Middle frontal gyrus (tissue), 1 donor: ENCODE measurements around the gene GTF2IRD1.
"Not testable (repeated sequence)": the region's sequence is repeated elsewhere in the genome, so short reads cannot be mapped to it uniquely, and the experiment has no call there.

Source experiments
- DNase-seq: peaks from one replicate; pipeline ENCODE4 v3.0.0-alpha.2; 2015; ENCODE audit warnings: low spot score; ENCODE audit errors: extremely low spot score

Gene GTF2IRD1

DNA sequence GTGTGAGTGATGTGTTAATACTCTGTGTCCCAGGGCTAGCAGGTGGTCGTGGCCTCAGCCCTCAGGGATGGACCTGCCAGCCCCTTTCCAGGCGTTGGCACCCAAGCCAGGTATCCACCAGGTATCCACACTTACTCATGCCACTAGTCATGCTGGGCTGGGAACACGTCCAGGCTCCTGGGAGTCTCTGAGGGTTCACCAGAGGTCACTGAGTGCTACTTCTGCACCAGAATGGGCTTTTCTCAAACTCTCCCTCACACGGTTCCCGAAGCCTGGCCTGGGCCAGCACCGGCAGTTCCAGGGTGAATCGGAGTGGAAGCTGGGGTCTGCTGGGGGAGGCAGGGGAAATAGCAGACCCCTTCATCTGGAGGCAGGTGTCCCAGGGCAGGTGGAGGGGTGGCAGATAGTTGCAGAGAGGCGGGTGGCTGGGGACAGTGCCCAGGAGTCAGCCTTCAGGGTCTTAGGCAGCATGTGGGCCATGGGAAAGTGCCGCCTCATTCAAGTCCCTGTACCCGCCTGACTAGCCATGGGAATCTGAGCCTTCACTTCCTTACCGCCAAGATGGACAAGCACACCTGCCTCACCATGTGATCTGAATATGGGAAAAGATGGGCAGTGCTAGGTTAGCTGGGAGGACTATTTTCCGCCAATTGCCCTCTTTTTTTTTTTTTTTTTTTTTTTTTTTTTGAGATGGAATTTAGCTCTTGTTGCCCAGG lies 108.3 kb downstream of the GTF2IRD1 start:
- DNase-seq: no peak

DNA sequence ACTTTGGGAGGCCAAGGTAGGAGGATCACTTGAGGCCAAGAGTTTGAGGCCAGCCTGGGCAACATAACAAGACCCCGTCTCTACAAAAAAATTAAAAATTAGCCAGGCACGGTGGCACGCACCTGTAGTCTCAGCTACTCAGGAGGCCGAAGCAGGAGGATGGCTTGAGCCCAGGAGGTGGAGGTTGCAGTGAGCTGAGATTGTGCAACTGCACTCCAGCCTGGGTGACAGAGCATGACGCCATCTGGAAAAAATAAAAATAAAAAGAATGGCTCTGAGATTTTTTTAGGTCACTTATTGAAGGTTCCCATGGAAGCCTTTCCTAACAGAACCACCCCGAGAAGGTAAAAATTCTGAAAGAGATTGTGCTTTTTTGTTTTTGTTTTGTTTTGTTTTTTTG lies 109.9 kb downstream of the GTF2IRD1 start:
- not testable (repeated sequence) for DNase-seq

DNA sequence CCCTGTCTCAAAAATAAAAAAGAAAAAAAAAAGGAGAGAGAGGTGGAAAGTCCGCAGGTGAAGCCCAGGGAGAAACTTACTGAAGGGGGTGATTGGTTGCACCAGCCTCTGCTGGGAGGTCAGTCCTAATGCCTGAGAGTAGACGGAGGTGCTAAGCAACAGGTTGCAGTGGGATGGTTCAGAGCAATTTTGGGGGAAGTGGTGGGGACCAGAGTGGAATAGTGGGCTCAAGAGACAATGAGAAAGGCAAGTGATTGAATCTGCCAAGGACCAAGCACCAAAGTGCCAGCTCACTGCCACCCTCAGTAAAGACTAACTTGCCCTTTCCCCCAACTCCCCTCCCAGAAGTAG lies 113.6 kb downstream of the GTF2IRD1 start:
- no peak for DNase-seq

DNA sequence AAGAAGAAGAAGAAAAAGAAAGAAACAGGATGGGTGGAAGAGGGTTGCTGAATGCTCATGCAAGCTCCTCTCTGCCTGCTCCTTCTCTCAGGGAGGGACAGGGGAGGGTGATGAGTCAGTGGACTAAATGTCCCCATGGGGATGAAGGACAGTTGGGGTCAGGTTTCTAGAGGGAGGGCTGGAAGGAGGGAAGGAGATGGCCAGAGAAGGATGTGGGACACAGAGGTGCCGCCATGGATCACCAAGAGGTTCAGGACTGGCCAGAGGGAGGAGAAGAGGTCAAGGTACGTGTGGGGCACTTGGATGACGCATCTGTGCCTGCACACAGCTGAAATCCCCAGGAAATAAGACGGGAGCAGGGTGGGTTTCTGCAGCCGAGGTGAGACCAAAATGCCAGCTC lies 115.0 kb downstream of the GTF2IRD1 start:
- no peak for DNase-seq

DNA sequence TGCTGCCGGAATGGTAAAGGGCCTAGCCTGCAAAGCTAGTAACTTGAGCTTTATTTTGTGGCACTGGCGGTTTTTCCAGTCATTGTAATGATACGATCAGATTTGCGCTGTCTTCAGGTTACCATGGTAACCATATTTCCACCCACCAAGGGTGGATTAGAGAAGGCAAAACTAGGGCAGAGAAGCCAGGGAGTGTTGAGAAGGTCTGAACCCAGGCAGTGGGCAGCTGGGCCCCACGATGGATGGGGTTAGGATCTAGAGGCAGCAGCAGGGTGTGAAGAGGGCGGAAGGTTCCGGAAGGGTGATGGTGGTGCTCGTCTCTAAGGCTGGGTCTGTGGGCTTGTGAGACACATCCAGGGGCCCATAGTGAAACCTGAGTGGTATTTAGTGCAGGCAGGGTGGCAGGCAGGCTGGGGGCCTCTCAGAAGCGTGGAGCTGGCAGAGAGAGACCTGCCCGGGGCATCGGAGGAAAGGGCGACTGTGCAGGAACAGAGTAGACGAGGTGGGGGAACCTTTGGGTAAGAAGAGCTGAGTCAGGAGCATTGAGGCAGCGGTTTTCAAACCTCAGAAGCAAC lies 115.9 kb downstream of the GTF2IRD1 start:
- DNase-seq: no peak

DNA sequence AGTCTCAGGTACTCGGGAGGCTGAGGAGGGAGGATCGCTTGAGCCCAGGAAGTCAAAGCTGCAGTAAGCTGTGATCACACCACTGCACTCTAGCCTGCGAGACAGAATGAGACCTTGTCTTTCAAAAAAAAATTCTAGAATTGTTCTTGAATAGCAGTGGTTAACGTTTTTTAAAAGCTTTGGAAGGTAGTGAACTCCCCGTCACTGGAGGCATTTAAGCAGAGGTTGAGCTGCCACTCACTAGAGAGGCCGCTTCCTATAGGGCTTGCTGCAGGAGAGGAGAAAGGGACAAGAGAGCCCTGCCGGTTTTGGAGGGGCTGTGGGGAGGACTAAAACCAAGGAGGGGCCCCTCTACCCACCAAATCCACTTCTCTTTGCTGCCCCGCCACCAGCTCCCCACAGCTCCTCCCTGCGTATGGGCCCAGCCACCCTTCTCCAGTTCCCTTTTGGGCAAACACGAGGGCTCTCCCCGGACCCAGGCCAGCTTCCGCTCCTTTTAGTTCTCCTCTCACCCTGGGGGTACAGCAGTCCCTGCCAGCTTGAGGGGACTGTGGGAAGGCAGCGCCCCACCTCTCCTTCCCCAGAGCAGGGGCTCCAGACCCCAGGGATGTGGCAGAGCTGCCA lies 116.9 kb downstream of the GTF2IRD1 start:
- DNase-seq: no peak

DNA sequence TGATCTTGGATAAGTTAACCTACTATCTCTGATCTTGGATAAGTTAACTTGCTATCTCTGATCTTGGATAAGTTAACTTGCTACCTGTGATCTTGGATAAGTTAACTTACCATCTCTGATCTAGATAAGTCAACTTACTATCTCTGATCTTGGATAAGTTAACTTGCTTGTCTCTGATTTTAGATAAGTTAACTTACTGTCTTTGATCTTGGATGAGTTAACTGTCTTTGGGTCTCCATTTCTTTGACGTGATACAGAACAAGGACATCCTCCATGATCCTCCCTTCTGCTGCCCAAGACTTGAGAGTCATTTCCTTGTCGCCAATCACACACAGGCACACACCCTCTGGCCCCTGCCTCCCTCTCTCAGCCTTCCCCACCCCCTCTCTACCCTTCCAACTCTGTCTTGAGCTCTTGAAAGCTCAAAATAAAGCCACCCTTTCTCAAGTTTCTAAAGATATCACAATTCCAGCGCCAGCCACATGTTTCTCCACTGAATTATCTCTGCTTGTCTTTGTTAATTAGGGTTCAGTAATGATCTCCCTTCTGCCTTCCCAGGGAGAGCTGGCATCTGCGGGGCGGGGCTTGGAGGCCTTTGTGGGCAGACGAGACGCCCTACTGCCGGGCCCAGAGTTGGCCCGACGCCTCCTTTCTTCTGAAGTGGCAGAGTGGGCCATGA lies 118.7 kb downstream of the GTF2IRD1 start:
- DNase-seq: no peak

DNA sequence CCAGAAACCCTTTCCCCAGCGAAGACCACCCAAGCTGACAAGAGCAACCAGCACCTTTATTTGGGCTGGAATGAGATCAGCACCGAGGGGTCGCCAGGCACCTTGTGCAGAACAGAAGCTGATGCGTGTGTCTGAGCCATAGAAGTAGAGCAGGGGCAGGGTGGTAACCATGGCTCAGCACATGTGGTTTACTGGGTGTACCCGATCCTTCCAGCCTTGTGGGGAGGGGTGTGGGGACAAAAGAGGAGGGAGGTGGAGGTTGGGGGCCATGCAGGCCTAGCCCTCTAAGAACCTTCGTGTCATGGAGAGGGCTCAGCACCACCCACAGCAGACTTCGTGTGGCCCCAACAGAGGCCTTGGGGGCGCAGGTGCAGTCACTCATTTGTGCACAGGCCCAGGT lies 119.8 kb downstream of the GTF2IRD1 start:
- DNase-seq: no peak

DNA sequence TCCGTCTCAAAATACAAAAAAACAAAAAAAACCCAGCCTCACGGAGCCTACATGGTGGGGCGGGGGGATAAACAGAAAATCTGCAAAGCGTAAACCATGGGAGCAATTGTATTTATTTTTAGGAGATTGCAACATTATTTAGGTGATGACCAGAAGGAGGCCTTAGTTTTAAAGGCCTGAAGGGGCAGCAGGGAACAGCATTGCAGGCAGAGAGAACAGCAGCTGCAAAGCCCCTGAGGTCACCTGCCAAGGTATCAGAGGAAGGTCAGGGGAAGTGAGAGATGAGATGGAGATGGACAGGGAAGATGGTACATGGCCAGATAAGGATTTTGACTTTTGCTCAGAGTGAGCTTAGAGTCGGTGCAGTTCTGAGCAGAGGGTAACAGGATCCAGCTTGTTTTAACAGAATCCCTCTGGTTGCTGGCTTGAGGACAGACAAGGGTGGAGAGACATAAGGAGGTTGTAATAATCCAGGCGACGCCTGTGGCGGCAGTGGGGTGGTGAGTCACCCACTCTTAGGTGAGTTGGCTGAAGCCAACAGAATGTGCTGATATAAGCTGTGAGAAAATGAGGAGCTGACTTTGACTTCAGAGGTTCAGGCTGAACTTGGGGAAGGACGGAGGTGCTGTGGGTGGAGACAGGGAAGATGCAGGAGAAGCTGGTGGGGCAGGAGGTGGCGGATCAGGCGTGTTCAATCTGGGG lies 121.5 kb downstream of the GTF2IRD1 start:
- DNase-seq: no peak

DNA sequence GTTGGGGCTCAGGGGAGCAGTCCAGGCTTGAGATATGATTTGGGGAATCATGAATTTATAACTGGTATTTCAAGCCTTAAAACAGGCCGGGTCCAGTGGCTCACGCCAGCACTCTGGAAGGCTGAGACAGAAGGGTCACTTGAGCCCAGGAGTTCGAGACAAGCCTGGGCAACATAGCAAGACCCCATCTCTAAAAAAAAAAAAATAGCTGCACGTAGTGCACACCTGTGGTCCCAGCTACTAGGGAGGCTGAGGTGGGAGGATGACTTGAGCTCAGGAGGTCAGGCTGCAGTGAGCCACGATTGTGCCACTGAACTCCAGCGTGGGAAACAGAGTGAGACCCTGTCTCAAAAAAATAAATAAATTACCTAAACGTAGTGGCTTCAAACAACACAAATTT lies 122.1 kb downstream of the GTF2IRD1 start:
- DNase-seq: no peak

DNA sequence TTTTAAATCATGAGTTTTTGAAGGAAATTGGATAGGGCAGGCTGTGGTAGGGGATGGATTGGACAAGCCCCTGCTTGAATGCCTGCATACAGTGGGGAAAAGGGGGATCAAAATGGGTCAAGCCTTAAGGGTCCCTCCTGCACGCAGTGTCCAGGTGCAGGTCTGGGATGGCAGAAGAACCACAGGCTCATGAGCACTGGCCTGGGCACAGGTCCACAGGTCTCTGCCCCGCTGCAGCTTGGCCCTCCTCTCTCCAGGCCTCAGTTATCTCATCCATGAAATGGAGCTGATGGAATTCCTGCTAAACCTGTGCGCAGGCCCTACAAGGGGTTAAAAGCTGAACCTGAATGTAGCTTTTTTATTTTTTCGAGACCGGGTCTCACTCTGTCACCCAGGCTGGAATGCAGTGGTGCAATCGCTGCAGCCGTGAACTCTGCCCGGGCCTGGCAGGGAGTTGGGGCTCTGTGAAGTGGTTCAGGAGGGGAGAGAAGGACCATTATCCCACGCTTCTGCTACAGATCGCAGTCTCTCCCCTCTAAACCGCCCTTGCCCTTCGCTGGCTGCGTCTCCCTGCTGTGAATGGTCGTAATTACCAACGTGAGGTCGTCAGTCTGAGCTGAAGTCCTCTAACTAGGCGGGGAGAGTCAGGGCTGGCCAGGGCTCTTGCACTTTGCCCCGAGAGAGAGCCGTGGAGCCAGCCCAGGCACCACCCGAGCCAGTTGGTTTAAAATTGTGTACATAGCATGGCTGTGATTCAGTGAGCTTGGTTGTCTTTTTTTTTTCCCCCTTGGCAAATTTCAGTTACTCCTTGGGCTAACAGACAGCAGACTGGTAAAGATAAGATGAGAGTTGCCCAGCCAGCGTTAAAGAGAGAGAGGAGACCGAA lies 126.3 kb downstream of the GTF2IRD1 start:
- no peak for DNase-seq

DNA sequence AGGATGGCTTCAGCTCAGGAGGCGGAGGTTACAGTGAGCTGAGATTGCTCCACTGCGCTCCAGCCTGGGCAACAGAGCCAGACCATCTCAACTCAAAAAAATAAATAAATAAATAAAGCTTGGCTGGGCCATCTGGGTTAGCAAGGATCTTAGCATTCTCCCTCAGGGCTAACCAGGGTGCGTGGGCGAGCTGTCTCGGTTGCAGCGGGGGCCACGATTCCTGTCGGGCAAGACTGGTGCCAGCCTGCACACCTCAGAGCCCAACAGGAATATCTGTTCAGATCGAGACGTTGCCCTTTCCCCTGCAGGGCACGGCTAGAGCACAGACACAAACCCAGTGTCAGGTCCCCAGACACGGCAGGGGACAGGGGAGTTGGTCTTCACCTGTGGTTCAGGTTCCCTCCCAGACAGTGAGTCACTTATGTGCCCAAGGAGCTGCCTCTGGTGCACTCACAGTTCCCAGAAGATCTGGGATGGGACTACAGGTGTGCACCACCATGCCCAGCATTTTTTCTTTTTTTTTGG lies 128.3 kb downstream of the GTF2IRD1 start:
- DNase-seq: no peak

DNA sequence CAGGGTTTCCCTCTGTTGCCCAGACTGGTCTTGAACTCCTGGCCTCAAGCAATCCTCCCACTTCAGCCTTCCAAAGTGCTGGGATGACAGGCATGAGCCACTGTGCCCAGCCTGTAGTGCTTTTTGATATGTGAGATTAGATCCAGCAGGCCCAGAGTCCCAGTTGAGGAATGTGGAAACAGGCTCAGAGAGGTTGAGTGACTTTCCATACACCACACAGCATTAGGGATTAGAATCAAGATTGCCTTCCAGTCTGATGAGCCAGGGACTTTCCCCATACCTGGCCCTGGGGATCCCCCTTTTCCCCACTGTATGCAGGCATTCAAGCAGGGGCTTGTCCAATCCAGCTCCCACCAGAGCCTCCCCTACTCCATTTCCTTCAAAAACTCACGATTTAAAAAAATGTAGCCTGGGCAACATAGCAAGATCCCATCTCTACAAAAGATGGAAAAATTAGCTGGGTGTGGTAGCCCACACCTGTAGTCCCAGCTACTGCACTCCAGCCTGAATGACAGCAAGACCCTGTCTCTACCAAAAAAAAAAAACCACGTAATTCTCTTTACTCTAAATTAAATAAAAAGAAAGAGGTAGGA lies 128.8 kb downstream of the GTF2IRD1 start:
- no peak for DNase-seq

DNA sequence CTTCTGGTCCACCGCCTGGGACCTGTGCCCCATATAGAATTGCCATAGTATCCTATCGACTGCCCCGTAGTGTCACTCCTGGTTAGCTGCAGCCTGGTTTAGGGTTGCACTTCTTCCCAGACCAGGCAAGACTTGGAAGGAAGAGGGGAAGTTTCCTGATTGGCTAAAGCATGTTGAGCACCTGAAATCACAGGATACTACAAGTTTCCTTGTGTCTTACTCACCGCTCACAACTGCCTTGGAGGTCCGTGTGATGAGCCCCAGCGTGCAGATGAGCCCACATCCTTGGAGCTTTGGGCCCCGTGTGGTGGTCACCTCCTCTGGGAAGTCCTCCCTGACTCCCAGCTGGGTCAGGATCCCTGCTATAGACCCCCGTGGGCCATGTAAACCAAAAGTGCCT lies 129.9 kb downstream of the GTF2IRD1 start:
- DNase-seq: no peak

DNA sequence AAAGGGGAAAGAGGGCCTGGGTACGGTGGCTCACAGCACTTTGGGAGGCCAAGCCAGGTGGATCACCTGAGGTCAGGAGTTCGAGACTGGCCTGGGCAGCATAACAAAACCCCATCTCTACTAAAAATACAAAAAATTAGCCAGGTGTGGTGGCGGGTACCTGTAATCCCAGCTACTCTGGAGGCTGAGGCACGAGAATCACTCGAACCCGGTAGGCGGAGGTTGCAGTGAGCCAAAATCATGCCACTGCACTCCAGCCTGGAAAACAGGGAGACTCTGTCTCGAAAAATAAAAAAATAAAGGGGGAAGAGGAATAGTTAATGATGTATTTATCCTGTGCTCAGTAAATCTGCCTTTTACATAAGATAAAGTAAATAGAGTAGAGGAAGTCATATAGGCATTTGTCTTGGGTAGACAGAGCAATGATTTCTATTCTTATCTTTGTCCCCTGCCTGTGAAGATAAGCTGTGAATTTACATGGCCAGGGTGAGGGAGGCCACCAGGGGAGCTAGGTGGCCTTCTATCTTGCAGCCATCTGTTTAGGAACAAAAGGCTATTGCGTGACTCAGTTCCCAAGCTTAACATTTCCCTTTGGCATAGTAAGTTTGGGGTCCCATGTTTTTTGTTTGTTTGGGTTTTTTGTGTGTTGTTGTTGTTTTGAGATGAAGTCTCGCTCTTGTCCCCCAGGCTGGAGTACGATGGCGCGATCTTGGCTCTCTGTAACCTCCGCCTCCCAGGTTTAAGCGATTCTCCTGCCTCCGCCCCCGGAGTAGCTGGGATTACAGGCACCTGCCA lies 130.7 kb downstream of the GTF2IRD1 start:
- DNase-seq: no peak

DNA sequence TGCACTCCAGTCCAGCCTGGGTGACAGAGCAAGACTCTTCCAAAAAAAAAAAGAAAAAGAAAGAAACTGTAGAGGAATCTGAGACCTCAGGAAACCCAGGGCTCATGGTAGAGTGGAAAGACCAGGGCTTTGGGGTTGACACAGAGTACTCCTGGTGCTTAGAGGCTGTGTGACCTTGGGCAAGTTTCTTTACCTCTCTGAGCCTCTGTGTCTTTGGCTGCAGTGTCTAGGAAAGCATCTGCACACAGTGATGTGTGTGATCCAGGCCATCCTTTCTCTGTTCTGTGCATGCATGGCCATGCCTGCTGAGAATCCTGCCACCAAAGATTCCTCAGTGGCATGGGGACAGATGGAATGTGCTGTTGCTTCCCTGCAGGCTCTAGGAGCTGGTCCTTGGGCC lies 132.1 kb downstream of the GTF2IRD1 start:
- no peak for DNase-seq

DNA sequence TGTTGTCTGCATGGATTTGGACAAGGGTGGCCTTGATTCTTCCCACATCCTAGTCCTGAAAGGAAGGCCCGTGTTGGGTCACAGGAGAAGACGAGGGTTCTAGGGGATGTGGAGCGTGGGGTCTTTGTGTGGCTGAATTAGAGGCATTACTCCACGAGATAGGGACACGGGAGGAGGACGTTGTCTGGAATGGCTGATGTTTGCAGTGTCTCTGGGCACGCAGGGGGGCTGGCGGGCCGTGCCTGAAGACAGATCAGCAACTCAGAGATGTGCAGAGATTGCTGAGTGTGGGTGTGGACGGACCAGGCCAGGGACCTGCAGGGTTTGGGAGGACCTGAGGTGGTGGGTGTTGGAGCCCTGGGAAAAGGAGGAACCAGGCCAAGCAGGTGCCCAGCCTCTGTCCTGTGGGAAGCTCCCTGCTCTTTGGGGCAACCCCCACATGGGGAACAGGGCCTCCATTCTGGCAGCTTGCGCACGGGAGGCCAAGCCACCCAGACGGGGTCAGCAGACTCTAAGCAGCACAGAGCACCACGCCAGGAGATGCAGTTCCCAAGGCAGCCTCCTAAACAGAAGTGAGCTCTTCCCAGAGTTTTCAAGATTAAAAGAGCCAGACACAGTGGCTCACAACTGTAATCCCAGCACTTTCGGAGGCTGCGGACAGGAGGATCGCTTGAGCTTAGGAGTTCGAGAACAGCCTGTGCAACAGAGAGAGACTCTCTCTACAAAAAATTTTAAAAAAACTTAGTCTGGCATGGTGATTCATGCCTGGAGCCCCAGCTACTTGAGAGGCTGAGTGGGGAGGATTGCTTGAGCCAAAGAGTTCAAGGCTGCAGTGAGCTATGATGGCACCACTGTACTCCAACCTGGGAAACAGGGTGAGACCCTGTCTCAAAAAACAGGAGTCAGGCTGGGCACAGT lies 132.8 kb downstream of the GTF2IRD1 start:
- no peak for DNase-seq

DNA sequence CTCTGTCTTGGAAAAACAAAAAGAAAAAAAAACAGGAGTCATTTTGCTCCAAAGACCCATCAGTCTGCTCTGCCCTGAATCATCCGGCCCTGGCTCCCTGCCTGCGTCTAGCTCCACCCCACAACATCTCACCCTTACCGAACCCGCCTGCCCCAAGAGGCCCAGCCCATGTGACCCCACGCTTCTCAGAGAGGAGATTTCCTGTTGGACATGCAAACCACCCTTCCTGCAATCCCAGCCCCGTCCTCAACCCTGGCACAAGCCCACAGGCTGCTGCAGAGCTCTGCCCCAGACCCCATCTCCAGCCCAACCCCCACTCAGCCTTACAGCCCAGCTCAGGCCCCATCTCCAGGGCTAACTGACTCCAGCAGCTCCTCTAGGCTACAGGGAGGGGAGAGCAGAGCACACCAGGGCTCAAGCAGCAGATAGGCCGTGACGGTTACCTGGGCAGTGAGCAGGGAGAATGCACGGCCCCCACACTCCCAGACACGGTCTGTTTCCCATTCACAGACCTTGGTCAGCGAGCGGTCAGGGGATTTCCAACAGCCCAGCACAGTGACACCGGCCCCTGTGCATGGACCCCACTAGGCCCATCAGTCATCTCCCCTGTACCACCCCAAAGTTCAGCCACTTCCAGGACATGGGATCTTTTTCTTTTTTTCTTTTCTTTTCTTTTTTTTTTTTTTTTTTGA lies 133.9 kb downstream of the GTF2IRD1 start:
- DNase-seq: no peak
